ENCODE data around the gene FYN.
"Not testable (repeated sequence)": the region's sequence is repeated elsewhere in the genome, so short reads cannot be mapped to it uniquely, and the experiment has no call there.

DNA sequence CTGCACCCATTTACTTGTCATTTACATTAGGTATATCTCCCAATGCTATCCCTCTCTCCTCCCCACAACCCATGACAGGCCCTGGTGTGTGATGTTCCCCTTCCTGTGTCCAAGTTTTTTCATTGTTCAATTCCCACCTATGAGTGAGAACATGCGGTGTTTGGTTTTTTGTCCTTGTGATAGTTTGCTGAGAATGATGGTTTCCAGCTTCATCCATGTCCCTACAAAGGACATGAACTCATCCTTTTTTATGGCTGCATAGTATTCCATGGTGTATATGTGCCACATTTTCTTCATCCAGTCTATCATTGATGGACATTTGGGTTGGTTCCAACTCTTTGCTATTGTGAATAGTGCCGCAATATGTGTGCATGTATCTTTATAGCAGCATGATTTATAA, 87.1 kb downstream of the FYN start:
- not testable (repeated sequence) for TF ChIP-seq EZH2phosphoT487 (conservative IDR thresholded peaks at IDR 0.05; ENCODE audit: low read length); CTCF (IDR thresholded peaks at IDR 0.05; ENCODE audit: insufficient read depth, low read length, poor library complexity, severe bottlenecking)

Measured in SU-DHL-6 (cell line).